Smooth muscle cell (in vitro differentiated cells): Measurements from ENCODE around the gene EML3. TPM values are rescaled to one million over a fixed set of nuclear protein-coding genes. Genes with fewer than 3 reads are reported as not detected.

Source experiments
- DNase-seq: peaks from one replicate; lab custom pipeline; 2025; ENCODE audit not compliant: unreplicated experiment; lab: John Stamatoyannopoulos, UW
- H2AFZ ChIP-seq: fragments of 200-600 bp; sonication (generic); 2 replicates; pipeline ENCODE4 v1.6.0; 2016; ENCODE audit warnings: antibody characterized with exemption, low read depth, mild to moderate bottlenecking
- H3F3A ChIP-seq: fragments of 200-600 bp; sonication (generic); 2 replicates; pipeline ENCODE4 v1.6.0; 2017; ENCODE audit warnings: antibody characterized with exemption, low read depth
- H3K27ac ChIP-seq: fragments of 200-600 bp; sonication (generic); 2 replicates; pipeline ENCODE4 v1.5.1; 2016; ENCODE audit warnings: low read depth, mild to moderate bottlenecking
- H3K27me3 ChIP-seq: fragments of 200-600 bp; sonication (generic); 2 replicates; pipeline ENCODE4 v1.6.1; 2016; ENCODE audit warnings: low read depth, mild to moderate bottlenecking
- H3K36me3 ChIP-seq: fragments of 200-600 bp; sonication (generic); 2 replicates; pipeline ENCODE4 v1.5.1; 2016; ENCODE audit warnings: low read depth
- H3K4me1 ChIP-seq: fragments of 200-600 bp; sonication (generic); 2 replicates; pipeline ENCODE4 v1.5.1; 2016; ENCODE audit warnings: low read depth
- H3K4me2 ChIP-seq: fragments of 200-600 bp; sonication (generic); 2 replicates; pipeline ENCODE4 v1.6.0; 2016; ENCODE audit warnings: mild to moderate bottlenecking
- H3K4me3 ChIP-seq: fragments of 200-600 bp; sonication (generic); 2 replicates; pipeline ENCODE4 v1.5.1; 2016; ENCODE audit warnings: mild to moderate bottlenecking
- H3K79me2 ChIP-seq: fragments of 200-600 bp; sonication (generic); 2 replicates; pipeline ENCODE4 v1.6.0; 2016; ENCODE audit warnings: low read depth, mild to moderate bottlenecking
- H3K9ac ChIP-seq: fragments of 200-600 bp; sonication (generic); 2 replicates; pipeline ENCODE4 v1.6.0; 2016; ENCODE audit warnings: low read depth
- H3K9me3 ChIP-seq: fragments of 200-600 bp; sonication (generic); replicated peaks from 2 replicates; pipeline ENCODE4 v1.5.1; 2016; ENCODE audit warnings: low read depth
- H4K20me1 ChIP-seq: fragments of 200-600 bp; sonication (generic); 2 replicates; pipeline ENCODE4 v1.6.0; 2016; ENCODE audit warnings: low read depth
- WGBS: methylation state at CpG from one replicate; pipeline ENCODE4 v1.1.7; 2016; ENCODE audit warnings: low lambda C conversion rate; 5-methylcytosine and 5-hydroxymethylcytosine counted together
- polyA plus RNA-seq: library from polyadenylated mRNA; unstranded; fragments of >200 nt; fragmentation: Nextera tagmentation; extraction: Ambion mirVana; gene quantifications from 2 replicates; pipeline ENCODE4 v1.2.1, GENCODE V29; 2016
- total RNA-seq: library from RNA; depleted of rRNA; stranded (reverse); fragments of >200 nt; gene quantifications from 2 replicates; pipeline ENCODE4 v1.2.3, GENCODE V29; 2014
- TF ChIP-seq, protein P1 (sequence below): fragments of 200-600 bp; sonication (generic); IDR thresholded peaks from 2 replicates; pipeline ENCODE4 v1.5.1; 2017; ENCODE audit warnings: borderline replicate concordance, mild to moderate bottlenecking, antibody characterized with exemption; ENCODE audit not compliant: insufficient read depth, poor library complexity, severe bottlenecking

Gene EML3
- total and polyA plus RNA-seq, 2 experiments from 2014 or later: 35.0 to 36.8 TPM

GRCh38 chr11:62648185-62648966 lies 35.8 kb upstream of the EML3 start:
- 97% methylated on average over 24 of the region's 24 CpGs for WGBS

GRCh38 chr11:62647609-62648005 lies 35.0 kb upstream of the EML3 start:
- H3K79me2 ChIP-seq: peaks cover 51% of the 10 kb centered on the region
- TF ChIP-seq, protein P1, sequence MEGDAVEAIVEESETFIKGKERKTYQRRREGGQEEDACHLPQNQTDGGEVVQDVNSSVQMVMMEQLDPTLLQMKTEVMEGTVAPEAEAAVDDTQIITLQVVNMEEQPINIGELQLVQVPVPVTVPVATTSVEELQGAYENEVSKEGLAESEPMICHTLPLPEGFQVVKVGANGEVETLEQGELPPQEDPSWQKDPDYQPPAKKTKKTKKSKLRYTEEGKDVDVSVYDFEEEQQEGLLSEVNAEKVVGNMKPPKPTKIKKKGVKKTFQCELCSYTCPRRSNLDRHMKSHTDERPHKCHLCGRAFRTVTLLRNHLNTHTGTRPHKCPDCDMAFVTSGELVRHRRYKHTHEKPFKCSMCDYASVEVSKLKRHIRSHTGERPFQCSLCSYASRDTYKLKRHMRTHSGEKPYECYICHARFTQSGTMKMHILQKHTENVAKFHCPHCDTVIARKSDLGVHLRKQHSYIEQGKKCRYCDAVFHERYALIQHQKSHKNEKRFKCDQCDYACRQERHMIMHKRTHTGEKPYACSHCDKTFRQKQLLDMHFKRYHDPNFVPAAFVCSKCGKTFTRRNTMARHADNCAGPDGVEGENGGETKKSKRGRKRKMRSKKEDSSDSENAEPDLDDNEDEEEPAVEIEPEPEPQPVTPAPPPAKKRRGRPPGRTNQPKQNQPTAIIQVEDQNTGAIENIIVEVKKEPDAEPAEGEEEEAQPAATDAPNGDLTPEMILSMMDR: no peak
- DNase-seq: no peak
- peaks cover 6% of the 10 kb centered on the region for H4K20me1 ChIP-seq
- H3K4me3 ChIP-seq: no peak overlapping the region
- H3K9ac ChIP-seq: no peak overlapping the region
- no peaks in the 10 kb centered on the region for H3K9me3 ChIP-seq
- peak overlapping the region; percentile 54 for H3K27ac ChIP-seq
- no peaks in the 10 kb centered on the region for H3K27me3 ChIP-seq
- H3K36me3 ChIP-seq: no peaks in the 10 kb centered on the region
- 95% methylated on average over 6 of the region's 6 CpGs for WGBS
- H3F3A ChIP-seq: peaks cover 3% of the 10 kb centered on the region
- H3K4me1 ChIP-seq: peaks cover 3% of the 10 kb centered on the region
- H3K4me2 ChIP-seq: no peak overlapping the region
- H2AFZ ChIP-seq: no peak overlapping the region

More at GRCh38 chr11:62648185-62648966, 35.8 kb upstream of the EML3 start:
- Histone ChIP-seq H3K27ac (no peak overlapping the region), H3K79me2 (peaks cover 48% of the 10 kb centered on the region), H3K4me3 (no peak overlapping the region), H4K20me1 (peaks cover 6% of the 10 kb centered on the region), H3K4me1 (peaks cover 3% of the 10 kb centered on the region), H3K9ac (no peak overlapping the region), H3K4me2 (no peak overlapping the region), H2AFZ (no peak overlapping the region), H3F3A (peaks cover 3% of the 10 kb centered on the region), H3K9me3 (no peaks in the 10 kb centered on the region), H3K27me3 (no peaks in the 10 kb centered on the region), H3K36me3 (no peaks in the 10 kb centered on the region)
- DNase-seq: no peak
- TF ChIP-seq, protein P1: no peak

DNA sequence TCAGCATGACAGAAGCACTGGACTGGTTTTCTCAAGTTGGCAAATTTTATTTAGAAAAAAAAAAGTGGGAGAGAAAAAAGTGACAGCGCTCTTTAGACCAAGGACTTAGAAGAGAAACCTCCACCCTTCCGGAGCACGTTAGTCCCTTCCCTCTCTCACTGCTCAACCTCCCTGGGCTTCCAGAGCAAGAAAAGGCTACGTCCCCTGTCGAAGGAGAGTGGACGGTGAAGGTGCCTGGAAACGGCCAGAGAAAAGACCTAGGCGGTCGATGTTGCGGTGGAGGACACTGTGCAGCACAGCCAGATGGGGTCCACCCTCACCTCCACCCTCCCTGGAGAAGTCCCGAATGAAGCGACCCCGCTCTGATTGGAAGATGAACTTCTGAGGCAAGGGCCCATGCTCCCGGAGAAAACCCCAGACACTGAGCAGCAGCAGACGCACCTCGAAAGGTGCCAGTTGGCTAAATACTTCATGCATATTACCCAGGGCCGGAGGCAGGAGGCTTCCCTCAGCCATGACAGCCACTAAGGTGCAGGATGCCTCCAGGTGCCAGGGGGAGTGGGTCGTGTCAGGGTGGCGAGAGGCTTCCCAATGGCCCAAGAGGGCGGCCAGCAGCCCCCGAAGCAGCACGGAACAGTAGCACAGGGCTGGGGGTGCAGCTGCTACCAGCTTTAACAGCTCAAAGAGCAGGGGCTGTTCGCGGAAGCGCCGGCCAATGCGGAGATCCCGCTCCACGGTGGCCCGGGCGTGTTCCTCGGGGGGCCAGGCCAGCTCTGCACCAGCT lies 34.4 kb upstream of the EML3 start:
- Histone ChIP-seq H3K9me3 (no peaks in the 10 kb centered on the region), H2AFZ (no peak overlapping the region), H3F3A (peaks cover 3% of the 10 kb centered on the region), H3K79me2 (peaks cover 51% of the 10 kb centered on the region), H3K9ac (no peak overlapping the region), H3K27ac (peak overlapping the region; percentile 54), H3K4me2 (peak overlapping the region; percentile 67), H3K36me3 (no peaks in the 10 kb centered on the region), H4K20me1 (peaks cover 6% of the 10 kb centered on the region), H3K4me3 (peak overlapping the region; percentile 2), H3K27me3 (no peaks in the 10 kb centered on the region), H3K4me1 (no peaks in the 10 kb centered on the region)
- no peak for DNase-seq
- TF ChIP-seq, protein P1: no peak
- 76% methylated on average over 32 of the region's 32 CpGs for WGBS
